CD1c-positive myeloid dendritic cell (primary cell): ENCODE data around the gene PREB.
"Not testable (repeated sequence)": the region's sequence is repeated elsewhere in the genome, so short reads cannot be mapped to it uniquely, and the experiment has no call there.

Experiments
- DNase-seq: peaks from one replicate; pipeline ENCODE4 v3.0.0-alpha.2; 2016; ENCODE audit errors: extremely low spot score

Gene PREB, protein sequence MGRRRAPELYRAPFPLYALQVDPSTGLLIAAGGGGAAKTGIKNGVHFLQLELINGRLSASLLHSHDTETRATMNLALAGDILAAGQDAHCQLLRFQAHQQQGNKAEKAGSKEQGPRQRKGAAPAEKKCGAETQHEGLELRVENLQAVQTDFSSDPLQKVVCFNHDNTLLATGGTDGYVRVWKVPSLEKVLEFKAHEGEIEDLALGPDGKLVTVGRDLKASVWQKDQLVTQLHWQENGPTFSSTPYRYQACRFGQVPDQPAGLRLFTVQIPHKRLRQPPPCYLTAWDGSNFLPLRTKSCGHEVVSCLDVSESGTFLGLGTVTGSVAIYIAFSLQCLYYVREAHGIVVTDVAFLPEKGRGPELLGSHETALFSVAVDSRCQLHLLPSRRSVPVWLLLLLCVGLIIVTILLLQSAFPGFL

DNA sequence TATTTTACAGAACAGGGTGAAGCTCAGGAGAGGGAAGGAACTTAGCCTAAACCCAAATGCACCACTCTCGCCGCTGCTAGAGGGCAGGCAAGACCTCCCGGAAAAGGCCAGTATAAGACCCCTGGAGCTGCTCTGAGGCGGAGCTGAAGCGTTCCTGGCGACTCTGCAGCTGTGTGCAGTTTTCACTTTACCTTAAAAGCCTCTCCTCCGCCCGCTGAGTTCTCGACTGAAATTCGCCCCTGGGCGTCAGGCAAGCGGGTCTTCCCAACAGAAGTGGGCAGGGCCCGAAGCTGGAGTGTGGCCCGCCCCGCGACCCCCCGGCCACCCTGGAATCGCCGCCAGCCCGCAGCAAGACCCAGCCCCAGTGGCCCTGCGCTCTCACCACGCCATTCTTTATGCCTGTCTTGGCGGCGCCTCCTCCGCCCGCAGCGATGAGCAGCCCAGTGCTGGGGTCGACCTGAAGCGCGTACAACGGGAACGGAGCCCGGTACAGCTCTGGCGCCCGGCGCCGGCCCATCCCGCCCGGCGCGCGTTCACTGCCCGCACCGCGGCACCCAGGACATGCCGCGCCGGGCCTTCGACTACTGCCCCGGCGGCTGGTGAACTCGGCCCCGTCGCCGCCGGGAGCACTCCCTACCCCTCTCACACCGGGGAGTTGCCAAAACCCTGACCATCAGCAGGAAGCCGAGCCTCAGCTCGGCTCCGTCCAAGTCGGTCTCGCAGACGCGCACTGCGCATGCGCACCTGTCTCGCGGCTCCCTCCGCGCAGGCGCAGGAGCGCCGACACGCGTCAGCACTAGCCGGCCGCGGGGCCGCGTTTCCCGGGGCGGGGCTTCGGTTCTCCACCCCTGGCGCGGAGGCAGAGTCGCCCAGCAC is at the start of gene PREB:
Gene PREB, minus strand, starts transcription at position 732 of the 876 bp plus-strand sequence. Its CDS starts 215 bp downstream, at position 517.
- DNase-seq: peak; percentile 100

- no peak for DNase-seq
Observed at GRCh38 chr2:27184115-27184514, 49.7 kb upstream of the PREB start.

GRCh38 chr2:27182346-27182745 is 47.9 kb upstream of the PREB start:
- DNase-seq: no peak

- DNase-seq: no peak
Observed at GRCh38 chr2:27179344-27180000, 45.0 kb upstream of the PREB start.

DNA sequence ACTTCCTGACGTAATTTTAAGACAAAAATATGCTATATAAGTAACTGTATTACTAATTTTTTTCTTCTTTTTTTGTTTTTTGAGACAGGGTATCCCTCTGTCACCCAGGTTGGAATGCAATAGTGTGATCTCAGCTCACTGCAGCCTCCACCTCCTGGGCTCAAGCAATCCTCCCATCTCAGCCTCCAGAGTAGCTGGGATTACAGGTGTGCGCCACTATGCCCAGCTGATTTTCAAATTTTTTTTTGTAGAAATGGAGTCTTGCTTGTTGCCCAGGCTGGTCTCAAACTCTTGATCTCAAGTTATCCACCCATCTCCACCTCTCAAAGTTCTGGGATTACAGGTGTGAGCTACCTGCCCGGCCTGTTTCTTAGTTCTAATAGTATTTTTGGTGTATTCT is 44.0 kb upstream of the PREB start:
- no peak for DNase-seq

DNA sequence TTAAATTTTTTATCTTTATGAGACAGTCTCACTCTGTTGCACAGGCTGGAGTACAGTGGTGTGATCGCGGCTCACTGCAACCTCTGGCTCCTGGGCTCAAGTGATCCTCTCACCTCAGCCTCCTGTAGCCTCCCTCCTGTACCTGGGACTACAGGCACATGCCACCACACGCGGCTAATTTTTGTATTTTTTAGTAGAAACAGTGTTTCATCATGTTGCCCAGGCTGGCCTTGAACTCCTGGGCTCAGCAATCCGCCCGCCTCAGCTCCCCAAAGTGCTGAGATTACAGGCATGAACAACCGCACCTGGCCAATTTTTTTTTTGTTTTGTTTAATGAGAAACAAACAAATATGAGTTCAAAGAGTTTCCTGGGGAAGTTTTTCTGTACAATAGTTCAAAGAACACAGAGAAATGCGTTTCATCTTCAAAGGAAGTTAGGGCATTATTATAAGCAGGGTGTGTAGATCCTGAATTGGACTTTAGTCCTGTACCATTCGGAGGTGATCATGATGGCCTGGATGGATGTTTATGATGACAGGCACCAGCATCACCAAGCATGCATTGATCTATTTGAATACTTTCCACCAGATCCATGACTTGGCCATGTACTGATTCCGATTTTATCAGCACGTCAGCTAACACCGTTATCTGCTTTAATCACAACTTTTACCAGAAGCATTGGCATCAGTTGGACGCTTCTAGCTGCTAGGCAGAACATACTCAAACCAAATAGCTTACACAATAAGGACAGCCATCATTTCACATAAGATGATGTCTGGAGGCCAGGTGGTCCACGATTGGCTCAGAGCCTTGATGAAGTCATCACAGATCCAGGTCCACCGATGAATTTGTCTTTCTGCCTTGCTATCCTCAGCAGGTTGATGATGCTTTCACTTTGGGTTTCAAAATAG is 43.3 kb upstream of the PREB start:
- no peak for DNase-seq

DNA sequence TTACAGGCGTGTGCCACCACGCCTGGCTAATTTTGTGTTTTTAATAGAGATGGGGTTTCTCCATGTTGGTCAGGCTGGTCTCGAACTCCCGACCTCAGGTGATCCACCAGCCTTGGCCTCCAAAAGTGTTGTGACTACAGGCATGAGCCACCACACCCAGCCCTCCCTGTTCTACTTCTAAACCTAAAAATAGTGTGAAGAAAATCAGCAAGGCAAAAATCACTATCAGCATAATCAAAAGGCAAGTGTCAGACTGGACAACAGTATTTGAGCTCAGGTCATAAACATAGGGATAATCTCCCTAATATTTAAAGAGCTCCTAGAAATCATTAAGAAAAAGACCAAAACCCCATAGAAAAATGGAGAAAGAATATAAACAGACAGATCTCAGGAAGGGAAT is 41.3 kb upstream of the PREB start:
- not testable (repeated sequence) for DNase-seq

DNA sequence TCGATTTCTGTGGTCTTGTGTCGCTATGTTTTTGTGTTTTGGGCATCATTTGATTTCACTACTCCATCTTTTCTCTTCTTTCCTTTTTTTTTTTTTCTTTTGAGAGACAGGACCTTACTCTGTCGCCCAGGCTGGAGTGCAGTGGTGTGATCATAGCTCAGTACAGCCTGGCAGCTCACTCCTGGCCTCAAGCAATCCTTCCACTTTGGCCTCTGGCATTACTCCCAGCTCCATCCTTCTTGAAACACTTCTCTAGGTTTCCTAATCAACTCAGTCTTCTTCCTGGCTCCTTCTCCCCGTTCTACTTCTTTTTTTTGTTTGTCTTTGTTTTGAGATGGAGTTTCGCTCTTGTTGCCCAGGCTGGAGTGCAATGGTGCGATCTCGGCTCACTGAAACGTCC is 40.9 kb upstream of the PREB start:
- DNase-seq: no peak

DNA sequence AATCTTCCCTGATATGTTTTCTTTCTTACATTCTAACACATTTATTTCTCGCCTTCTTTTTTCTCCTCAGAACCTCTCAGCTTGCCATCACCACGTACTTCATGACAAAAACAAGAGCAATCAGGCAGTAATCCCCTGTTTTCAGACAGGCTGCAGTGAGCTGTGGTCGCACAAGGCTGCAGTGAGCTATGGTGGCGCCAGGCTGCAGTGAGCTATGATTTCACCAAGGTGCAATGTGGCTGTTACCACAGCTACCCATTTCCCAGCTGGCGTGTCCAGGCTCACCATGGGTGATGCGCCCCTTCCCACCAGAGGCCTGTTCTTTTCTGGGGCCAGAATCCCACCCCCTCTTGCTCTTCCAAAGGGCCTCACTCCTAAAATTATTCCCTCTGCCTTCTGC is 40.2 kb upstream of the PREB start:
- DNase-seq: no peak

DNA sequence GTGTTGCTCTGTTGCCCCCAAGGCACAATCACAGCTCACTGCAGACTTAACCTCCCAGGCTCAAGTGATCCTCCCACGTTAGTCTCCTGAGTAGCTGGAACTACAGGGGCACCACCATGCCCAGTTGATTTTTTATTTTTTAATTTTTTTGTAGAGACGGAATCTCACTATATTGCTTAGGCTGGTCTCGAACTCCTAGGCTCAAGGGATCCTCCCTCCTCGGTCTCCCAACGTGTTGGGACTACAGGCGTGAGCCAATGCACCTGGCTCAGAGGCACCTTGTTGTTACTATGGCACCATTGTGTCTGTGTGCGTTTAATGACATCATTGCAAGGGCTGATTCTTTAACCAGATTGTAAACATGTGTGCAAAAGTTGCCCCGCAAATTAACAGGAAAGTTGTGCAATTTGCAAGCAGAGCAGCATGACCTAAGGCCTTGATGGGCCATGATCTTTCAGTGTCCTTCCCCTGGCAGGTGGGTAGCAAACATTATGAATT is 37.0 kb upstream of the PREB start:
- DNase-seq: no peak

DNA sequence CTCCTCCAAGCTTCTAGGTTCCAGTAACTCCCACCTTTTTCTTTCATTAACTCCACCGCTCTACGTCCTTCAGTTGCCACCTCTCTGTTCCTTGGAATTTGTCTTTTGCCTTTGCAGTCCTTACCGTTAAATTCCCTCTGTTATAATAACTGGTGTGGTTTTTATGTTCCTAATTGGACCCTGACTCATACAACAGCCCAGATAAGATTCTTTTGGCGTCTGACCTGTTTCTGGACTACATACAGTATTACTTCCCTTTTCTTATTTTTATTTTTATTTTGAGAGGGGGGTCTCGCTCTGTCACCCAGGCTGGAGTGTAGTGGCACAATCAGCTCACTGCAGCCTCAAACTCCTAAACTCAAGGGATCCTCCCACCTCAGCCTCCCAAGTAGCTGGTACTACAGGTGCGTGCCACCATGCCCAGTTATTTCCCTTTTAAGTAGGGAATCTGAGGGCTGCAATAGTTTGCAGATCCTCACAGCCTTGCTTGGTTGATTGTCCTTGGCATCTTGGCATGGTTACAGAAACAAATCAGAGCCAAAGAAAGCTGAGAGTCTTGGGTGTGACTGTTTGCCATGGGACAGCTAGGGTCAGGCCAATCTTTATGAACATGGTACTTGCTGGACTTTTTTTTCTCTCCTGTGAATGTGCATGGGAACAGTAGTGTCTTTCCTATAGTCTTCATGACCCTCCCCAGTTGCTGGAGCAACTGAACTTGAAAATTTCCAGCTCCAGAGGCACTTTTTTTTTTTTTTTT is 36.3 kb upstream of the PREB start:
- DNase-seq: no peak

GRCh38 chr2:27164960-27165763 is 30.7 kb upstream of the PREB start:
- DNase-seq: no peak

DNA sequence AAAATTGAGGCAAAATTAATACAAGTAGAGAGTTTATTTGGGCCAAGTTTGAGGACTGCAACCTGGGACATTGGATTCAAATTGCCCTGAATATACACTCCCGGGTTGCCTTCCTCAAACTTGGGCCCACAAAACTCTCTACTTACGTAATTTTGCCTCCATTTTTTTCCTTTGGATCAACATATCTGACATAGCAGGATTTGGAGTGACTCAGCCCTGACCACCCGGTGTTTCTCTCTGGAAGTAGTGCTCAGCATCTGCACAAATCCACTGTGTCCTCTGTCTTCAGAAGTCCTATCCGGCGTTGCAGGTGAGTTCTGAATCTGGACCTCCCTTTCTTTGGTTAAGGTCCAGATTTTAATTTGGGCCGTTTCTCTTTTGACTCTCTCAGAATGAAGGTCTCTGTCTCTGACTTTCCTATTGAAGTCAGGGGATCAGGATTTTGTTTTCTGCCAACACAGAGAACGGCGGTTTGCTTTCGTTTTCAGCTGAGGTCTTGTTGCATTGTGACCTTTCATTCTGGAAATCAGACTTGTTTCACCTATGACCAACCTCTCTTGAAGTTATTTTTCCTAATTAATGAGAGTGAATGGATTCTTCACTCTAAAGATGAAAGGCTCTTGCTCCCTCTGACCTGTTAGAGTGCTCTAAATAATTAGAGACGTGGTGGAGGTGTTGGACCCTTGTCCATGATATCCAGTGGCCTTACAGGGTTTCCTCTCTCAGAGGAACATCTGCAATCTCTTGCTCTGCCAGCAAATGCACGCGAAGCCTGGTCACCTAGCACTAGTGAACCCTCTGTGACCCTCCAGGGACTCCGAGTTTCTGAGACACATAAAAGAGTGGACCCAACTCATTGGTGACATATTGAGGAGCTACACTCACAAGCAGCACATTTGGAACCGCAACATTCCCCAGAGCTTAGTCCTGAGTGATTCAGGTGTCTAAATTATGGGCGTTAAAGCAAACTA is 28.0 kb upstream of the PREB start:
- no peak for DNase-seq

DNA sequence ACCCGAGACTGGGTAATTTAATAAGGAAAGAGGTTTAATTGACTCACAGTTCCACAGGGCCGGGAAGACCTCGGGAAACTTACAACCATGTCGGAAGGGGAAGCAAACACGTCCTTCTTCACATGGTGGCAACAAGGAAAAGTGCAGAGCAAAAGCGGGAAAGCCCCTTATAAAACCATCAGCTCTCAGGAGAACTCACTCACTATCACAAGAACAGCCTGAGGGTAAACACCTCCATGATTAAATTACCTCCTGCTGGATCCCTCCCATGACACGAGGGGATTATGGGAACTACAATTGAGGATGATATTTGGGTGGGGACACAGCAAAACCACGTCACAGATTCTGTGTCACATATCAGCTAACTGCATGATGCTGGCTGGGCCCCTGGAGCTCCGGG is 25.8 kb upstream of the PREB start:
- DNase-seq: no peak

GRCh38 chr2:27159271-27159670 is 24.8 kb upstream of the PREB start:
- DNase-seq: no peak

DNA sequence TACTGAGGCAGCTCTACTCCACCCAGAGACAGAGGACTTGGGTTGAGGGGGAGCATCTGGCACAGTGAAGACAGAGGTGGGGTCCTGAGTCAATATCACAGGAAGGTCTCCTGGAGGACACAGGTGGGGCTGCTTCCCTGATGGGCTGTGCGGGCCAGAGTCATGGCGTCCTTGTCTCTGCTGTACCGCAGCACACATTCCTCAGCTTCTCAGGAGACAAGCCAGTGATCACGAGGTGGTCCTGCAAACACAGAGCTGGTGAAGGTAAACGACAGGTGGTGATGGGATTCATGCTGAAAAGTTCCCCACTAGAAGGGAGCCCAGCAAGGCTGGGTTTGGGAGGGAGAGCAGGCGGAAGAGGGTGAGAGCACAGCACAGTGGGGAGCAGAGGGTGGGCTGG is 24.0 kb upstream of the PREB start:
- DNase-seq: no peak

DNA sequence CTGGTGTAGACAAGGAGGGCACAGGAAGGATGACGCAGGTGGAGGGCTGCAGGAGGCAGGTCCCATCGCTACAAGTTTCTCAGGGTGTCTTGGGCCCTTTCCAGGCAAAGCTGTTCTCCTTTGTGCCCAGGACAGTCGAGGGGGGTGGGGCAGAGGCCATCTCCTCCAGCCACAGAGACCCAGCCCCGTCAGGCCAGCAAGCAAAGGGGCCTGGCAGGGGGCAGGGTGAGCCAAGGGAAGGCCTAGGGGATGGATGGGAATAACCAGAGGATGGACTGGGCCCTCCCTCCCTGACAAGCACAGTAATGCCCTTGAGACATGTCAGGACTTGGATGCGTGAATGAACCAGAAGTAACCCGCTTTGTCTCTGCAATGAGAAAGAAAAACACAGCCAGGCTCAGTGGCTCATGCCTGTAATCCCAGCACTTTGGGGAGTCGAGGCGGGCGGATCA is 20.7 kb upstream of the PREB start:
- DNase-seq: no peak

DNA sequence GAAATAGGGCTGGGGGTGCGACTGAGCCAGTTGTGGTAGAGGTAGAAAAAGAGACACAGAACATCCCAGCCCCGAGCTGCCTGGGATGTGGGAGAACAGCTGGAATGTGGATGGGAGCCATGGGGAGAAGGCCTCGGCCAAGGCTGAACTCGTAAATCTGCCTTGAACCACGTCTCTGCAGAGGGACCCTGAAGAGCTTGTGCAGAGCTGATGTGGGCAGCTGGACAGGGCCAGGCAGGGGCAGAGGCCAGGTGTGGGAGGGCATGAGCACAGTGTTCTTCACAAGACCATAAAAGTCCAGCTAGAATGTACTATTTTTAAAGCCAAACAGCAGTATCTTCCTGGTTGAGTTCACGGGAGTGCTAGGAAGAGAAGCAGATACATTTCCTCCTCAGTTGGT is 20.1 kb upstream of the PREB start:
- no peak for DNase-seq
